ENCODE data around the gene GLMN.

- TF ChIP-seq, protein P1, sequence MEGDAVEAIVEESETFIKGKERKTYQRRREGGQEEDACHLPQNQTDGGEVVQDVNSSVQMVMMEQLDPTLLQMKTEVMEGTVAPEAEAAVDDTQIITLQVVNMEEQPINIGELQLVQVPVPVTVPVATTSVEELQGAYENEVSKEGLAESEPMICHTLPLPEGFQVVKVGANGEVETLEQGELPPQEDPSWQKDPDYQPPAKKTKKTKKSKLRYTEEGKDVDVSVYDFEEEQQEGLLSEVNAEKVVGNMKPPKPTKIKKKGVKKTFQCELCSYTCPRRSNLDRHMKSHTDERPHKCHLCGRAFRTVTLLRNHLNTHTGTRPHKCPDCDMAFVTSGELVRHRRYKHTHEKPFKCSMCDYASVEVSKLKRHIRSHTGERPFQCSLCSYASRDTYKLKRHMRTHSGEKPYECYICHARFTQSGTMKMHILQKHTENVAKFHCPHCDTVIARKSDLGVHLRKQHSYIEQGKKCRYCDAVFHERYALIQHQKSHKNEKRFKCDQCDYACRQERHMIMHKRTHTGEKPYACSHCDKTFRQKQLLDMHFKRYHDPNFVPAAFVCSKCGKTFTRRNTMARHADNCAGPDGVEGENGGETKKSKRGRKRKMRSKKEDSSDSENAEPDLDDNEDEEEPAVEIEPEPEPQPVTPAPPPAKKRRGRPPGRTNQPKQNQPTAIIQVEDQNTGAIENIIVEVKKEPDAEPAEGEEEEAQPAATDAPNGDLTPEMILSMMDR (IDR thresholded peaks at IDR 0.05; ENCODE audit: insufficient read depth, low read length) = no peak
- TF ChIP-seq POLR2AphosphoS5 (IDR thresholded peaks at IDR 0.05; ENCODE audit: low read depth) (no peak), REST (IDR thresholded peaks at IDR 0.05; ENCODE audit: insufficient replicate concordance, low read depth) (no peak)
Measured at GRCh38 chr1:92262516-92262915, 36.3 kb downstream of the GLMN start.
